Prostate gland (tissue), 2 donors: Measurements from ENCODE around the gene EMP2.

ENCODE experiments used
- POLR2A ChIP-seq: fragments of 450-650 bp; IDR thresholded peaks from one replicate; pipeline ENCODE4 v1.6.1; 2016; ENCODE audit warnings: antibody characterized with exemption, mild to moderate bottlenecking
- POLR2AphosphoS5 ChIP-seq: sonication (generic); formaldehyde crosslinking; IDR thresholded peaks from one replicate; pipeline ENCODE4 v1.6.1; 2017; ENCODE audit warnings: antibody characterized with exemption
- TF ChIP-seq, protein P1 (sequence below), 4 experiments: fragments of 200-600 bp in 2 of 4; fragments of 450-650 bp in 2 of 4; sonication (generic) in 2 of 4; IDR thresholded peaks; 1 replicate in 3 of 4; 2 replicates in 1 of 4; pipeline ENCODE4 v1.5.1; 2016 to 2019; ENCODE audit warnings: antibody characterized with exemption in 4 of 4, mild to moderate bottlenecking in 2 of 4, moderate library complexity in 2 of 4

DNA sequence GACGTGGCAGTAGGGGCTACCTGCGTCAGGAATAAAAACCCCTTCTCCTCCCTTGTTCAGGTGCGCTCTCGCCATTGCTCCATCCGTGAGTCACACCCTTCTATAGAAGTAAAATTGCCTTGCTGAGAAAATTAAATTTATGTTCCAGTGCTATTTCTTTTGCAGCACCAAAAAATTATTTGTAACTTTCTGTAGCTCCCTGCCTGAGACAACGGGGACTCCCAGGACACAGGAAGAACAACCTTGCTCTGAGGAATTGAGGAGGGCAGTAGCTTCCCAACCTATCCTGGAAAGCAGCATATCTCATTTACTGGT, 85.4 kb downstream of the EMP2 start:
- TF ChIP-seq POLR2AphosphoS5, result no peak
- TF ChIP-seq, protein P1, sequence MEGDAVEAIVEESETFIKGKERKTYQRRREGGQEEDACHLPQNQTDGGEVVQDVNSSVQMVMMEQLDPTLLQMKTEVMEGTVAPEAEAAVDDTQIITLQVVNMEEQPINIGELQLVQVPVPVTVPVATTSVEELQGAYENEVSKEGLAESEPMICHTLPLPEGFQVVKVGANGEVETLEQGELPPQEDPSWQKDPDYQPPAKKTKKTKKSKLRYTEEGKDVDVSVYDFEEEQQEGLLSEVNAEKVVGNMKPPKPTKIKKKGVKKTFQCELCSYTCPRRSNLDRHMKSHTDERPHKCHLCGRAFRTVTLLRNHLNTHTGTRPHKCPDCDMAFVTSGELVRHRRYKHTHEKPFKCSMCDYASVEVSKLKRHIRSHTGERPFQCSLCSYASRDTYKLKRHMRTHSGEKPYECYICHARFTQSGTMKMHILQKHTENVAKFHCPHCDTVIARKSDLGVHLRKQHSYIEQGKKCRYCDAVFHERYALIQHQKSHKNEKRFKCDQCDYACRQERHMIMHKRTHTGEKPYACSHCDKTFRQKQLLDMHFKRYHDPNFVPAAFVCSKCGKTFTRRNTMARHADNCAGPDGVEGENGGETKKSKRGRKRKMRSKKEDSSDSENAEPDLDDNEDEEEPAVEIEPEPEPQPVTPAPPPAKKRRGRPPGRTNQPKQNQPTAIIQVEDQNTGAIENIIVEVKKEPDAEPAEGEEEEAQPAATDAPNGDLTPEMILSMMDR (IDR thresholded peaks at IDR 0.05), result no peak
- no peak for TF ChIP-seq POLR2A
